NCI-H2227 (cell line): ENCODE measurements around the gene USP7.
A peak's percentile ranks its signal among the peaks of the same experiment; 100 is the strongest.

Experiments used
- DNase-seq: peaks from one replicate; lab custom pipeline; 2025; ENCODE audit not compliant: unreplicated experiment; lab: John Stamatoyannopoulos, UW

Gene USP7

DNA sequence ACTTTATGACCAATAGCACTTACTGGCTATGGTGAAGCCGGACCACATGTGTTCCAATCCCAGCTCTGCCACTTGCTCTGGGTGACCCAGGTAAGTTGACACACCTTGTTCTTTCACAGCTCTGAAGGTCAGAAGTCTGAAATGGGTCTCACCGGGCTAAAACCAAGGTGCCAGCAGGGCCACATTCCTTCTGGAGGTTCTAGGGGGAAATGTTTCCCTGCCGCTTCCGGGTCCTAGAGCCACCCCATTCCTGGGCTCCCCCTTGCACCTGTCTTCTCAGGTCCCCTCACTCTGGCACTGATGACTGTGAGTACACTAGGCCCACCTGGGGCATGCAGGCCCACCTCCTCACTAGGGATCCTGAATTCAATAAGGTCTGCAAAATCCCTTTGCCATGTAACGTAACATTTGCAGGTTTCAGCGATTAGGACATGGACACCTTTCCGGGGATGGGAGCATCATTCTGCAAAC lies 11.4 kb downstream of the USP7 start:
- no peak for DNase-seq

- no peak for DNase-seq
These were observed 12.0 kb downstream of the USP7 start for GRCh38 chr16:8951447-8952280.

GRCh38 chr16:8950580-8951077 lies 13.1 kb downstream of the USP7 start:
- no peak for DNase-seq

- DNase-seq = no peak
These were observed 13.9 kb downstream of the USP7 start for GRCh38 chr16:8949536-8950418.

DNA sequence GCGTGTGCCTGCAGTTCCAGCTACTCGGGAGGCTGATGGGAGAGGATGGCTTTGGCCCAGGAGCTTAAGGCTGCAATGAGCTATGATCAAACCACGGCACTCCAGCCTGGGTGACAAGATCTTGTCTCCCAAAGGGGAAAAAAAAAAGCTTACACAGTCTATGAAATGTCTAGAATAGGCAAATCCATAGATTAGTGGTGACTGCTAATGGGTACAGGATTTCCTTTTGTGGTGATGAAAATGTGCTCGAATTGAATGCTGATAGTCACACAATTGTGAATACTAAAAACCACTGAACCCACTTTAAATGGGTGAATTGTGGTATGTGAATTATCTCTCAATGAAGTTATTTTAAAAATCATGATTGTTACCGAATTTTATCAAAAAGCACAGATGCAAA lies 14.9 kb downstream of the USP7 start:
- DNase-seq = no peak

DNA sequence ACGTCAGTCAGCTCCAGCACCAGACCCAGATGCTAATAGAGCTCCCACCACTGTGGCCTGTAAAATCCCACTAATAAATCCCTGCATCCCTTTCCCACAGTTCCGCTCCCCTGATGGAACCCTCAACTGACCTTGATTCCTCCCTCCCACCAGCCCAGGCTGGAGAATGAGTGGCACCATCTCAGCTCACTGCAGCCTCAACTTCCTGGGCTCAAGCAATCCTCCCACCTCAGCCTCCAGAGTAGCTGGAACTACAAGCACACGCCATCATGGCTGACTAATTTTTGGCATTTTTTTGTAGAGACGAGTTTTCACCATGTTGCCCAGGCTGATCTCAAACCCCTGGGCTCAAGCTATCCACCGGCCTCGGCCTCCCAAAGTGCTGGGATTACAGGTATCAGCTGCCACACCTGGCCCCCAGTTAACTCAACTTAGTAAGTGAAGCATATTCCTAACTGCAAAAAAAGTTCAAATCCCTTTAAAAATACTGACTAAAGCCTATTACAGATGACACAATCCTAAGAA lies 15.6 kb downstream of the USP7 start:
- DNase-seq = no peak

- DNase-seq = peak; percentile 45
These were observed 17.2 kb downstream of the USP7 start for GRCh38 chr16:8946544-8946943.

DNA sequence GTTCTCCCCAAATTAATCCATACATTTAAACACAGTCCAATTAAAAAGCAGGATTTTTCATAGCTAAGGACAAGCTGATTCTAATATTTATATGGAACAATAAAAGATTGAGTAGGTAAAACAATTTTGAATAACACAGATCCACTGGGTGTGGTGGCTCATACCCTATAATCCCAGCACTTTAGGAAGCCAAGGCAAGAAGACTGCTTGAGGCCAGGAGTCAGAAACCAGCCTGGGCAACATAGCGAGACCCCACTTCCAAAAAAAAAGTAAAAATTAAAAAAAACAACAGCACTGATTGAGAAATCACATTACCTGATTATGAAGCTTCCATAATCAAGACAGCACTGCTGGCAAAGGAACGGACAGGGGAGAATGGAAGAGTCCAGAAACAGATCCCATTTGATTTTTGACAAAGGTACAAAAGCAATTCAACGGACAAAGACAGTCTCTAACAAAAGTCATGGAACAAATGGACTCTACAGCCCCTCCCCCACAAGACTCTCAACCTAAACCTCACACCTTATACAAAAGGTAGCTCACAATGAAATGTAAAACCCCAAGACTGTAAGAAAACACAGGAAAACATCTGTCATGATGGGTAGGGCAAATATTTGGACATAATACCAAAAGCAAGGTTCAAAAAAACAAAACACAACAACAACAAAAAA lies 17.9 kb downstream of the USP7 start:
- DNase-seq = no peak

DNA sequence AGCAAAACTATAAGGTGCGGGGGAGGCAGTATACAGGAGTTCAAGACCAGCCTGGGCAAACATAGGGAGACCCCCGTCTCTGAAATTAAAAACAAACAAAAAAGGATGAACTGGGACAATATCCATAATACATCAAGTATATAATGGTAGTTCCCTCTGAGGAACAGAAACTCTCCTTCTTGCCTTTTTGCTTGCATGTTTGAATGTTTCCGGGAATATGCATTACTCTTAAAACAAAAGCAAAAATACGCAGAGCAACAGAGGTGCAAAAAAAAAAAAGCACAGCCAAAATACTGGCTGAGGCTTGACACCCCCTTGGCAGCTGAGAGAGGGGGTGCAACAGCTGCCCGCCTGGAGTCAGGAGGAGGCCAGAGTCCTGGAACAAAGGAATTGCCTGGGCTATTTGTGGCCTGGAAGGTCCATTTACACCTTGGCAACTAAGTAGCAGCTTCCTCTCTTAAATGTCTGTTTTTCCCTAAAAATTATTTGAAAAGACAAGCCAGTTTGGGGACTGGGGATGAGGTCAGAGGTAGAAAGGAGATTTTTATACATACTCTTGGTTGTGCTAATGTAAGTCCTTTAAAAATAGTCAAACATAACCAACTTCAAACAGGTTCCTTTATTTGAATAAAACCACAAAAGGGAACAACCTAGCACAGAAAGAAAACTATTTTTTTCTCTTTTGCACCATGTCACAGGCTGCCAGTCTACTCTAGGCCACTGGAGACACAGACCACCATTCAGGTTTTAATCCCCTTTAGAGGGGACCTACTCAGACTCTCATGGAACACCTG lies 19.5 kb downstream of the USP7 start:
- DNase-seq = no peak

DNA sequence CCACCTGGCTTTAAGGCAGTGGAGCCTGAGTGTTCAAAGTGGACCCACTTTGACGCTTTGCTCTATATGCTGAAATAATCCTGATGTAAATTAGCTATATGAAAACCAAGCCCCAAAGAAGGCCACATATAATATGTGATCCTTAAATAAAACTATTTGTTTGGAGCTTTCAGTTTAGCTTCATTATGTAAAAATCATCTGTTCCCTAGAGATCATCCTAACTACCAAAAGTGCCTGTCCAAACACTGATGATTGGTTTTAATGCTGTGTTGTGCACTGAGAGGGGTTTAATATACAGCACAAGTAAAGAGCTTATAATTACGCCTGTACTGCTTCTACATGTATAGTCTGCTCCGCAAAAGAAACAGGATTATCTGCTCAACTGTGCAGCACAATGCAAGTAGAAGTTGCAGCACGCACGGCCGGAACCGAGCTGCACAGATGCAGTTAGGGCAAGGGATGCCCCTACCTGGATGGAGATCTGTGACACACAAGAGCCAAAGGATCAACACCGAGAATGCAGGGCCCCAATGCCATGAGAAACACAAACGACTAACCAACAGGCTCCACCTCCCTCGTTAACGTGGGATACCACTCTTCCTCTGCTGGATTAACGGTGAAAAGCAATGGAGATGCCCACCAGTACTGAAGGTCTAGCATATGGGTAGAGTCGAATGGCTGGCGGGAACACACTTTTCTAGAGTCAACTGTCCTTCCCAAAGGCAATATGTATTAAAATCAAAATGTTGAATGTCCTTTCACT lies 20.5 kb downstream of the USP7 start:
- DNase-seq = no peak

DNA sequence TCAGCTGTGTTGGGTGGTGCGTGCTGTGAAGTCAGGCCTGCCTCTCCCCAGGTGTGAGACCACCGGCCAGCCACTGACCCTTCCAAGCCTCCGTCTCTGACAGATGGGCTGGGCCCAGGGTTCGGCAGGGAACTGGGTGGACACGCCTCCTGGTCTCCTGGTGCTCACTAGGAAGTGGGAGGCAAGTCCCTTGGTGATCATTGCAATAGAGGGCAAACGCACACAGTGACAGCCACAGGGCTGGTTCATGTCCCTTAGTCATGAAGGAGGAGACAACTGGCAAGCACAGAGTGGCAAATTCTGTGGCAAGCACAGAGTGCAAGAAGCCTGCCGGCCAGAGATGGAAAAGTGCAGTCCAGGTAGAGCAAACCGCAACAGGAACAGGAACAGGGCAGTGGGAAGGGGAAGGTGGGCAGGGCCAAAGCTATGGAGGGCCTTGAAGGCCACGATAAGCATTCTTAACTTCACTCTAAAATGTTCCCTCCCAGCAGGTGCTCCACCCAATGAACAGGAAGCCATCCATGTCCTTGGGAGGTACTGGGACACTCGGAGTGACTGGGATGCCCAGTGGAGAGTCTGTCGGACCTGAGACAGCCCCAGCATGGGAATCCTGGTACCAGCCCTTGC lies 21.9 kb downstream of the USP7 start:
- DNase-seq = no peak

DNA sequence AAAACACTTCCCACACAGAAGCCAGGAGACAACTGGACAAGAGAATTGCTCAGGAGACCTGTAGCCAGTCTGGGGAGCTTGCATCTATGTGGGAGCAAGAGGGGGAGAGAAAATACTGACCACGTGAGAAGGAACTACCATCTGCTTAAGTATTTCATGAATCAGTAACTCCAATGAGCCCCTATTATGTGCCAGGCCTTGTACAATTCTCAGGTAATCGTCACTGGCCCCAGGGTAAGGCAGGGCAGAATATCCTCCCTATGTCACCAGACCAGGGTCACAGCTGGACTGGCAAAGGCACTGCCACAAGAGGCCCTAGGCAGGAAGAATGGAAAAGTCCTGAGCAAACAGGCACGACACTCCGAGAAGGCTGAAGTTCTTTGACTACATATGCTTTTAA lies 25.9 kb downstream of the USP7 start:
- no peak for DNase-seq

DNA sequence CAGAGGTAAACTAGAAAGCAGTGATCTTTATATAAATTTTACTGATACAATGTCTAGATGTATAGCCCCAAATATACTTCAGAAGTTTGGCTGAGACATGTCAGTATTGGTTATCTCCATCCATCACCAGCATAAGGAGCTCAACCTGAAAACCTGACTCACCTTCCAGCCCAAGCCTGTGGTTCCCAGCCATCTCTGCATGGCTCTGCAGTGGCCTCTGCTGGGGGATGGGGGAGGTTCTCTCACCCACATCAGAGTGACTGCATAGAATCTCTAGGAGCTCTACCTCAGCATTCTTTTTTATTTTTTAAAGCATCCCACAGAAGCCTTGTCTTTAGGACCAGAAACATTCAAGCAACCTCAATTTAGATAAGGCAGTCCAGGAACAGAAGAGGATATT lies 27.3 kb downstream of the USP7 start:
- DNase-seq = peak; percentile 49

DNA sequence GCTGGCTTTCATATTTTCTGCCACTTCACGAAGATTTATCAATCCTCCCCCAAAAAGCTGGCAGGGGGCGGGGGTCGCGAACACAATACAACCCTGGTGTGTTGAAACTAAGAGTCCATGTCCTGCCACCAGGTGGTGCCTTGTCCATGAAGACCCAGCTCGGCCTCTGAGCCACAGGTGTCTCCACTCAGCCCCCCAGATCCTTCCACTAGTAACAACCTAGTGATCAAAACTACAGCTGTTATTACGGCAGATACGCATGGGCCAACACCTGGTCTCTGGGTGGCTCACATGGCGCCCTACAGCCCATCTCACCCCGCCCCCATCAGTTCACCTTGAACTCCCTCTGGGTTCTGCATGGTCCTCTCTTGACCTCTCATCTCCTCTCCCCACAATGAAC lies 27.7 kb downstream of the USP7 start:
- no peak for DNase-seq

- no peak for DNase-seq
These were observed 29.1 kb downstream of the USP7 start for GRCh38 chr16:8934601-8935000.

GRCh38 chr16:8931859-8932258 lies 31.8 kb downstream of the USP7 start:
- no peak for DNase-seq

GRCh38 chr16:8929086-8929748 lies 34.5 kb downstream of the USP7 start:
- peak; percentile 32 for DNase-seq

GRCh38 chr16:8928467-8928957 lies 35.2 kb downstream of the USP7 start:
- DNase-seq = no peak
